Measurements from ENCODE around the gene UCN2. TPM values are rescaled to one million over a fixed set of nuclear protein-coding genes. Genes with fewer than 3 reads are reported as not detected.

UCN2 gene
- total and polyA plus RNA-seq, 2 experiments from 2014 or later: 0.95 to 1.1 TPM

- TF ChIP-seq, protein P1, sequence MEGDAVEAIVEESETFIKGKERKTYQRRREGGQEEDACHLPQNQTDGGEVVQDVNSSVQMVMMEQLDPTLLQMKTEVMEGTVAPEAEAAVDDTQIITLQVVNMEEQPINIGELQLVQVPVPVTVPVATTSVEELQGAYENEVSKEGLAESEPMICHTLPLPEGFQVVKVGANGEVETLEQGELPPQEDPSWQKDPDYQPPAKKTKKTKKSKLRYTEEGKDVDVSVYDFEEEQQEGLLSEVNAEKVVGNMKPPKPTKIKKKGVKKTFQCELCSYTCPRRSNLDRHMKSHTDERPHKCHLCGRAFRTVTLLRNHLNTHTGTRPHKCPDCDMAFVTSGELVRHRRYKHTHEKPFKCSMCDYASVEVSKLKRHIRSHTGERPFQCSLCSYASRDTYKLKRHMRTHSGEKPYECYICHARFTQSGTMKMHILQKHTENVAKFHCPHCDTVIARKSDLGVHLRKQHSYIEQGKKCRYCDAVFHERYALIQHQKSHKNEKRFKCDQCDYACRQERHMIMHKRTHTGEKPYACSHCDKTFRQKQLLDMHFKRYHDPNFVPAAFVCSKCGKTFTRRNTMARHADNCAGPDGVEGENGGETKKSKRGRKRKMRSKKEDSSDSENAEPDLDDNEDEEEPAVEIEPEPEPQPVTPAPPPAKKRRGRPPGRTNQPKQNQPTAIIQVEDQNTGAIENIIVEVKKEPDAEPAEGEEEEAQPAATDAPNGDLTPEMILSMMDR (IDR thresholded peaks at IDR 0.05; ENCODE audit: low read depth, low read length): no peak
- Histone ChIP-seq H3K36me3 (peaks cover 57% of the 10 kb centered on the region), H3K27ac (no peak overlapping the region), H3K4me1 (ENCODE audit: low read depth) (no peaks in the 10 kb centered on the region), H3K9me3 (ENCODE audit: low read depth) (no peaks in the 10 kb centered on the region), H3K27me3 (no peaks in the 10 kb centered on the region), H3K4me3 (no peak overlapping the region)
- no peak for DNase-seq (ENCODE audit: low read depth in 1 of 2, low spot score in 1 of 2)
These were observed 19.4 kb downstream of the UCN2 start for GRCh38 chr3:48544141-48544540.

GRCh38 chr3:48543271-48543866 is 20.2 kb downstream of the UCN2 start:
- H3K4me1 ChIP-seq (ENCODE audit: low read depth): no peaks in the 10 kb centered on the region
- H3K27me3 ChIP-seq: no peaks in the 10 kb centered on the region
- TF ChIP-seq, protein P1 (IDR thresholded peaks at IDR 0.05; ENCODE audit: low read depth, low read length): no peak
- DNase-seq (ENCODE audit: low read depth in 1 of 2, low spot score in 1 of 2): no peak
- H3K36me3 ChIP-seq: peaks cover 62% of the 10 kb centered on the region
- no peak overlapping the region for H3K4me3 ChIP-seq
- no peak overlapping the region for H3K27ac ChIP-seq
- no peaks in the 10 kb centered on the region for H3K9me3 ChIP-seq (ENCODE audit: low read depth)

- no peak for DNase-seq (ENCODE audit: low read depth in 1 of 2, low spot score in 1 of 2)
- Histone ChIP-seq H3K9me3 (ENCODE audit: low read depth) (no peaks in the 10 kb centered on the region), H3K4me1 (ENCODE audit: low read depth) (no peaks in the 10 kb centered on the region), H3K27me3 (no peaks in the 10 kb centered on the region), H3K36me3 (peaks cover 61% of the 10 kb centered on the region), H3K4me3 (no peak overlapping the region), H3K27ac (no peak overlapping the region)
- TF ChIP-seq, protein P1 (IDR thresholded peaks at IDR 0.05; ENCODE audit: low read depth, low read length): no peak
These were observed 25.1 kb downstream of the UCN2 start for GRCh38 chr3:48538451-48538850.

DNA sequence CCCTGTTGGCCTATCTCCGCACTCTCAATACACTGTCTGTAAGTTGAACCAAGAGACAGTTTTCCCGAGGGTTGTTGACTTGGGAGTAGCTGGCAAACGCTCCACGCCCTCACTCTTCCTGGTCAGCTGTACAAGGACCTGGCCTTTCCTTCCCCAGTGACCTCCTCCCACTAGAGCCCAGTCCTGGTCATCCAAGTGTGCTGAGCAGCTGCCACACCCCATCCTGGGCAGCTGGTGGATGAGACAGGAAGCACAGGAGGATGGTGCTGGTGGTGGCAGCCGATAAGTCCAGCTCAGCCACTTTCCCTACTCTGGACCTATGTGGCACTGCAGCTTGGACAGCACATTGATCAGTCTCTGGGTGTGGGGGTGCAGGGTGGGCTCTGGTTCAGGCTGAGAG is 26.8 kb downstream of the UCN2 start:
- Histone ChIP-seq H3K27ac (no peak overlapping the region), H3K4me3 (no peak overlapping the region), H3K9me3 (ENCODE audit: low read depth) (no peaks in the 10 kb centered on the region), H3K27me3 (no peaks in the 10 kb centered on the region), H3K4me1 (ENCODE audit: low read depth) (no peaks in the 10 kb centered on the region), H3K36me3 (peaks cover 72% of the 10 kb centered on the region)
- TF ChIP-seq, protein P1 (IDR thresholded peaks at IDR 0.05; ENCODE audit: low read depth, low read length): no peak
- no peak for DNase-seq (ENCODE audit: low read depth in 1 of 2, low spot score in 1 of 2)

DNA sequence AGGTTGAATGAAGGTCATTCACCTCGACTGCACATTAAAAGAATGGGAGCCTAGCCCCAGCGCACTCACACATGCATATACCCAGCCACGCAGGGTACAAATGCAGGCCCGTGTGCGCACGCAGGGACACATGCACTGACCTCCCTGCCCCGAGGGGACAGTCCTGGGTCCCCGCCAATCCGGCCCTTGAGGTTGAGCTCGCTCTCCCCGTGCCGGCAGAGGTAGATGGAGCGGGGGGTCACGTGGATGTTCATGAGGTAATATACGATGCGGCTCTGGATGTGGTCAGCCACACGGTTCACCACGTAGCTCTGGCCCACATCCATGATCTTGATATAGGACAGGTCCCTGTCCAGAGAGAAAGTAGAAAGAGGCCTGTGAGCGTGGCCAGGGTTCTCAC is 27.5 kb downstream of the UCN2 start:
- no peak for DNase-seq (ENCODE audit: low read depth in 1 of 2, low spot score in 1 of 2)
- peaks cover 77% of the 10 kb centered on the region for H3K36me3 ChIP-seq
- H3K27ac ChIP-seq: no peak overlapping the region
- no peak overlapping the region for H3K4me3 ChIP-seq
- no peaks in the 10 kb centered on the region for H3K27me3 ChIP-seq
- H3K9me3 ChIP-seq (ENCODE audit: low read depth): no peaks in the 10 kb centered on the region
- no peaks in the 10 kb centered on the region for H3K4me1 ChIP-seq (ENCODE audit: low read depth)
- TF ChIP-seq, protein P1 (IDR thresholded peaks at IDR 0.05; ENCODE audit: low read depth, low read length): no peak
